Measurements from ENCODE around the gene LSM5.

The LSM5 gene

GRCh38 chr7:32490127-32490796 lies at the start of gene LSM5:
Gene LSM5, minus strand, starts transcription at chr7:32490380. Its CDS starts 15 bp downstream, at chr7:32490365.
- Histone ChIP-seq H3K4me3 (ENCODE audit: low read depth, low read length) (peak within 1 kb of the TSS; percentile 97), H3K9ac (ENCODE audit: low read depth, low read length) (peak within 1 kb of the TSS; percentile 92), H3K9me3 (ENCODE audit: control insufficient read depth, insufficient read depth, low read length) (no peaks in the 10 kb centered on the region), H3K36me3 (ENCODE audit: control insufficient read depth, insufficient read depth, low read length) (peaks cover 3% of the 10 kb centered on the region), H3K4me1 (ENCODE audit: control insufficient read depth, insufficient read depth, low read length) (peaks cover 4% of the 10 kb centered on the region), H3K27me3 (ENCODE audit: control insufficient read depth, insufficient read depth, low read length) (no peaks in the 10 kb centered on the region)

- Histone ChIP-seq H3K4me3 (ENCODE audit: low read depth, low read length) (no peak overlapping the region), H3K9me3 (ENCODE audit: control insufficient read depth, insufficient read depth, low read length) (no peaks in the 10 kb centered on the region), H3K9ac (ENCODE audit: low read depth, low read length) (no peak overlapping the region), H3K27me3 (ENCODE audit: control insufficient read depth, insufficient read depth, low read length) (no peaks in the 10 kb centered on the region), H3K4me1 (ENCODE audit: control insufficient read depth, insufficient read depth, low read length) (peaks cover 4% of the 10 kb centered on the region), H3K36me3 (ENCODE audit: control insufficient read depth, insufficient read depth, low read length) (no peaks in the 10 kb centered on the region)
Observed at GRCh38 chr7:32539366-32539765, 49.2 kb upstream of the LSM5 start.

GRCh38 chr7:32537760-32538159 lies 47.6 kb upstream of the LSM5 start:
- Histone ChIP-seq H3K4me3 (ENCODE audit: low read depth, low read length) (no peak overlapping the region), H3K27me3 (ENCODE audit: control insufficient read depth, insufficient read depth, low read length) (no peaks in the 10 kb centered on the region), H3K4me1 (ENCODE audit: control insufficient read depth, insufficient read depth, low read length) (peaks cover 4% of the 10 kb centered on the region), H3K9ac (ENCODE audit: low read depth, low read length) (no peak overlapping the region), H3K36me3 (ENCODE audit: control insufficient read depth, insufficient read depth, low read length) (no peaks in the 10 kb centered on the region), H3K9me3 (ENCODE audit: control insufficient read depth, insufficient read depth, low read length) (no peaks in the 10 kb centered on the region)

GRCh38 chr7:32536585-32536984 lies 46.4 kb upstream of the LSM5 start:
- H3K9ac ChIP-seq (ENCODE audit: low read depth, low read length): no peak overlapping the region
- peaks cover 7% of the 10 kb centered on the region for H3K4me1 ChIP-seq (ENCODE audit: control insufficient read depth, insufficient read depth, low read length)
- H3K27me3 ChIP-seq (ENCODE audit: control insufficient read depth, insufficient read depth, low read length): no peaks in the 10 kb centered on the region
- H3K4me3 ChIP-seq (ENCODE audit: low read depth, low read length): no peak overlapping the region
- H3K9me3 ChIP-seq (ENCODE audit: control insufficient read depth, insufficient read depth, low read length): no peaks in the 10 kb centered on the region
- no peaks in the 10 kb centered on the region for H3K36me3 ChIP-seq (ENCODE audit: control insufficient read depth, insufficient read depth, low read length)

- H3K9me3 ChIP-seq (ENCODE audit: control insufficient read depth, insufficient read depth, low read length): no peaks in the 10 kb centered on the region
- no peak overlapping the region for H3K9ac ChIP-seq (ENCODE audit: low read depth, low read length)
- no peaks in the 10 kb centered on the region for H3K27me3 ChIP-seq (ENCODE audit: control insufficient read depth, insufficient read depth, low read length)
- no peak overlapping the region for H3K4me3 ChIP-seq (ENCODE audit: low read depth, low read length)
- no peaks in the 10 kb centered on the region for H3K36me3 ChIP-seq (ENCODE audit: control insufficient read depth, insufficient read depth, low read length)
- peaks cover 7% of the 10 kb centered on the region for H3K4me1 ChIP-seq (ENCODE audit: control insufficient read depth, insufficient read depth, low read length)
Observed at GRCh38 chr7:32536016-32536415, 45.8 kb upstream of the LSM5 start.

GRCh38 chr7:32535162-32535702 lies 45.1 kb upstream of the LSM5 start:
- H3K4me1 ChIP-seq (ENCODE audit: control insufficient read depth, insufficient read depth, low read length): peaks cover 7% of the 10 kb centered on the region
- H3K4me3 ChIP-seq (ENCODE audit: low read depth, low read length): no peak overlapping the region
- no peaks in the 10 kb centered on the region for H3K27me3 ChIP-seq (ENCODE audit: control insufficient read depth, insufficient read depth, low read length)
- no peaks in the 10 kb centered on the region for H3K9me3 ChIP-seq (ENCODE audit: control insufficient read depth, insufficient read depth, low read length)
- H3K36me3 ChIP-seq (ENCODE audit: control insufficient read depth, insufficient read depth, low read length): no peaks in the 10 kb centered on the region
- H3K9ac ChIP-seq (ENCODE audit: low read depth, low read length): no peak overlapping the region

- no peak overlapping the region for H3K9ac ChIP-seq (ENCODE audit: low read depth, low read length)
- H3K36me3 ChIP-seq (ENCODE audit: control insufficient read depth, insufficient read depth, low read length): no peaks in the 10 kb centered on the region
- no peaks in the 10 kb centered on the region for H3K27me3 ChIP-seq (ENCODE audit: control insufficient read depth, insufficient read depth, low read length)
- peaks cover 7% of the 10 kb centered on the region for H3K4me1 ChIP-seq (ENCODE audit: control insufficient read depth, insufficient read depth, low read length)
- H3K9me3 ChIP-seq (ENCODE audit: control insufficient read depth, insufficient read depth, low read length): no peaks in the 10 kb centered on the region
- H3K4me3 ChIP-seq (ENCODE audit: low read depth, low read length): no peak overlapping the region
Observed at GRCh38 chr7:32533276-32534029, 43.3 kb upstream of the LSM5 start.

- Histone ChIP-seq H3K4me3 (ENCODE audit: low read depth, low read length) (no peak overlapping the region), H3K36me3 (ENCODE audit: control insufficient read depth, insufficient read depth, low read length) (no peaks in the 10 kb centered on the region), H3K27me3 (ENCODE audit: control insufficient read depth, insufficient read depth, low read length) (no peaks in the 10 kb centered on the region), H3K4me1 (ENCODE audit: control insufficient read depth, insufficient read depth, low read length) (peaks cover 15% of the 10 kb centered on the region), H3K9ac (ENCODE audit: low read depth, low read length) (no peak overlapping the region), H3K9me3 (ENCODE audit: control insufficient read depth, insufficient read depth, low read length) (no peaks in the 10 kb centered on the region)
Observed at GRCh38 chr7:32532716-32533115, 42.5 kb upstream of the LSM5 start.

- Histone ChIP-seq H3K9me3 (ENCODE audit: control insufficient read depth, insufficient read depth, low read length) (no peaks in the 10 kb centered on the region), H3K27me3 (ENCODE audit: control insufficient read depth, insufficient read depth, low read length) (no peaks in the 10 kb centered on the region), H3K9ac (ENCODE audit: low read depth, low read length) (no peak overlapping the region), H3K4me1 (ENCODE audit: control insufficient read depth, insufficient read depth, low read length) (peaks cover 19% of the 10 kb centered on the region), H3K4me3 (ENCODE audit: low read depth, low read length) (no peak overlapping the region), H3K36me3 (ENCODE audit: control insufficient read depth, insufficient read depth, low read length) (no peaks in the 10 kb centered on the region)
Observed at GRCh38 chr7:32532086-32532485, 41.9 kb upstream of the LSM5 start.

- Histone ChIP-seq H3K4me3 (ENCODE audit: low read depth, low read length) (no peak overlapping the region), H3K4me1 (ENCODE audit: control insufficient read depth, insufficient read depth, low read length) (peaks cover 18% of the 10 kb centered on the region), H3K9me3 (ENCODE audit: control insufficient read depth, insufficient read depth, low read length) (no peaks in the 10 kb centered on the region), H3K9ac (ENCODE audit: low read depth, low read length) (no peak overlapping the region), H3K27me3 (ENCODE audit: control insufficient read depth, insufficient read depth, low read length) (no peaks in the 10 kb centered on the region), H3K36me3 (ENCODE audit: control insufficient read depth, insufficient read depth, low read length) (no peaks in the 10 kb centered on the region)
Observed at GRCh38 chr7:32531402-32531801, 41.2 kb upstream of the LSM5 start.

- no peaks in the 10 kb centered on the region for H3K27me3 ChIP-seq (ENCODE audit: control insufficient read depth, insufficient read depth, low read length)
- peaks cover 22% of the 10 kb centered on the region for H3K4me1 ChIP-seq (ENCODE audit: control insufficient read depth, insufficient read depth, low read length)
- no peak overlapping the region for H3K9ac ChIP-seq (ENCODE audit: low read depth, low read length)
- peaks cover 5% of the 10 kb centered on the region for H3K36me3 ChIP-seq (ENCODE audit: control insufficient read depth, insufficient read depth, low read length)
- H3K9me3 ChIP-seq (ENCODE audit: control insufficient read depth, insufficient read depth, low read length): no peaks in the 10 kb centered on the region
- no peak overlapping the region for H3K4me3 ChIP-seq (ENCODE audit: low read depth, low read length)
Observed at GRCh38 chr7:32525839-32526238, 35.7 kb upstream of the LSM5 start.

- Histone ChIP-seq H3K9me3 (ENCODE audit: control insufficient read depth, insufficient read depth, low read length) (peaks cover 12% of the 10 kb centered on the region), H3K36me3 (ENCODE audit: control insufficient read depth, insufficient read depth, low read length) (peaks cover 5% of the 10 kb centered on the region), H3K4me3 (ENCODE audit: low read depth, low read length) (no peak overlapping the region), H3K27me3 (ENCODE audit: control insufficient read depth, insufficient read depth, low read length) (no peaks in the 10 kb centered on the region), H3K4me1 (ENCODE audit: control insufficient read depth, insufficient read depth, low read length) (peaks cover 22% of the 10 kb centered on the region), H3K9ac (ENCODE audit: low read depth, low read length) (no peak overlapping the region)
Observed at GRCh38 chr7:32524631-32525030, 34.5 kb upstream of the LSM5 start.
